CD8-positive, alpha-beta memory T cell (primary cell): Measurements from ENCODE around the gene MTF2. TPM values are rescaled to one million over a fixed set of nuclear protein-coding genes. Genes with fewer than 3 reads are reported as not detected.
"Not testable (repeated sequence)": the region's sequence is repeated elsewhere in the genome, so short reads cannot be mapped to it uniquely, and the experiment has no call there.

ENCODE experiments used
- CTCF ChIA-PET: fragments of 350-600 bp; sonication (Branson Sonifier 250); formaldehyde crosslinking; loops from one replicate; lab custom pipeline; 2021; ENCODE audit warnings: antibody characterized with exemption; lab: Charles Lee
- POLR2A ChIA-PET: fragments of 350-600 bp; sonication (Branson Sonifier 250); formaldehyde crosslinking; loops from one replicate; lab custom pipeline; 2021; ENCODE audit warnings: antibody characterized with exemption; lab: Charles Lee
- DNase-seq, 5 donors: peaks; one replicate each; pipeline versions ENCODE4 v3.0.0 to v3.0.0-alpha.2; 2020 to 2022; ENCODE audit warnings: mixed read lengths in 1 of 5
- H3K27ac ChIP-seq: one replicate; pipeline ENCODE4 v1.7.0; 2013; ENCODE audit warnings: low read depth, mild to moderate bottlenecking, low read length, moderate library complexity
- H3K27me3 ChIP-seq: 2 replicates; pipeline ENCODE4 v1.7.0; 2013; ENCODE audit warnings: low read length, mild to moderate bottlenecking; ENCODE audit not compliant: insufficient read depth, poor library complexity, severe bottlenecking
- H3K36me3 ChIP-seq: 2 replicates; pipeline ENCODE4 v1.7.0; 2013; ENCODE audit warnings: mild to moderate bottlenecking, low read length, moderate library complexity; ENCODE audit not compliant: insufficient read depth
- H3K4me1 ChIP-seq: 2 replicates; pipeline ENCODE4 v1.7.0; 2013; ENCODE audit warnings: mild to moderate bottlenecking, low read length, moderate library complexity; ENCODE audit not compliant: insufficient read depth
- H3K4me3 ChIP-seq: 2 replicates; pipeline ENCODE4 v1.7.0; 2013; ENCODE audit warnings: mild to moderate bottlenecking, low read length
- H3K9me3 ChIP-seq: 2 replicates; pipeline ENCODE4 v1.7.0; 2013; ENCODE audit warnings: mild to moderate bottlenecking, low read length
- H3K27ac Mint-ChIP-seq, 8 donors: one replicate each; pipeline ENCODE4 v1.8.0; 2020 to 2021; ENCODE audit warnings: mixed read lengths in 8 of 8, mild to moderate bottlenecking in 6 of 8, inconsistent platforms in 3 of 8, moderate library complexity in 3 of 8
- H3K27me3 Mint-ChIP-seq, 2 donors: one replicate each; pipeline ENCODE4 v1.8.0; 2020 to 2021; ENCODE audit warnings: mixed read lengths in 2 of 2, mild to moderate bottlenecking in 1 of 2, moderate library complexity in 1 of 2
- H3K36me3 Mint-ChIP-seq, 3 donors: one replicate each; pipeline ENCODE4 v1.8.0; 2020 to 2021; ENCODE audit warnings: mixed read lengths in 3 of 3, inconsistent platforms in 1 of 3, mild to moderate bottlenecking in 1 of 3
- H3K4me1 Mint-ChIP-seq, 3 donors: one replicate each; pipeline ENCODE4 v1.8.0; 2020 to 2021; ENCODE audit warnings: mixed read lengths in 3 of 3, inconsistent platforms in 1 of 3, mild to moderate bottlenecking in 1 of 3
- H3K4me3 Mint-ChIP-seq, 7 donors: one replicate each; pipeline ENCODE4 v1.8.0; 2020 to 2021; ENCODE audit warnings: mixed read lengths in 7 of 7, mild to moderate bottlenecking in 6 of 7, moderate library complexity in 4 of 7, inconsistent platforms in 2 of 7
- H3K9me3 Mint-ChIP-seq, 5 donors: one replicate each; pipeline ENCODE4 v1.8.0; 2020 to 2022; ENCODE audit warnings: mixed read lengths in 5 of 5, mild to moderate bottlenecking in 3 of 5, moderate library complexity in 2 of 5, inconsistent platforms in 1 of 5
- polyA plus RNA-seq: library from polyadenylated mRNA; unstranded; fragments of 300-500 nt; fragmentation: Illumina TruSeq; gene quantifications from one replicate; pipeline ENCODE4 v1.2.3, GENCODE V29; 2021
- total RNA-seq, 2 experiments: library from RNA; stranded (reverse); gene quantifications; one replicate each; pipeline ENCODE4 v1.2.3, GENCODE V29; 2021

MTF2 gene
- total and polyA plus RNA-seq, 3 experiments from 2014 or later = 42.1 to 66.7 (median 43.4) TPM

DNA sequence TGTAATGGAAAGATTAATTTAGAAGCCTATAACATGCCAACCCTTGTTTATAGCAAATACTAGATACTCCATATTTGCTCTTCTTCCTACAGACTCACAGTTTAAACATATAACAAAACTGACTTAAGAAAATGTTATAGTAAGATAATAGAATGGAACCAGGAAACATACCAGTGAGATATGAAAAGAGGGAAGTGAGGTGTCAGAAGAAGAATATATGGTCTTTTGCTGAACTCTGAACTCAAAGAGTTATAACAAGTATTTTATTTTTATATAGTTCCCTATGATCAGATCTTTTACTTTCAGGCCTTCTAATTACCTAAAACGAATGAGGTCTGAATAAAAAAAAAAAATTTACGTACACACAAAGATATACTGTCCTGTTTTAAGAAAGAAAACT is 80.3 kb downstream of the MTF2 start:
- Mint-ChIP-seq H3K36me3 (peaks cover 0 to 70% (median 11%) of the 10 kb centered on the region in 3 donors), H3K4me1 (peaks cover 28 to 44% (median 41%) of the 10 kb centered on the region in 3 donors), H3K27me3 (no peaks in the 10 kb centered on the region), H3K27ac (peak overlapping the region in 2 of 8 donors; percentile 10 to 71), H3K4me3 (no peak overlapping the region), H3K9me3 (no peaks in the 10 kb centered on the region)
- DNase-seq = no peak
- Histone ChIP-seq H3K27ac (no peak overlapping the region), H3K36me3 (peaks cover 12% of the 10 kb centered on the region), H3K4me3 (no peak overlapping the region), H3K27me3 (no peaks in the 10 kb centered on the region), H3K9me3 (no peaks in the 10 kb centered on the region), H3K4me1 (no peaks in the 10 kb centered on the region)
- ChIA-PET POLR2A (no interaction called here), CTCF (no interaction called here)

DNA sequence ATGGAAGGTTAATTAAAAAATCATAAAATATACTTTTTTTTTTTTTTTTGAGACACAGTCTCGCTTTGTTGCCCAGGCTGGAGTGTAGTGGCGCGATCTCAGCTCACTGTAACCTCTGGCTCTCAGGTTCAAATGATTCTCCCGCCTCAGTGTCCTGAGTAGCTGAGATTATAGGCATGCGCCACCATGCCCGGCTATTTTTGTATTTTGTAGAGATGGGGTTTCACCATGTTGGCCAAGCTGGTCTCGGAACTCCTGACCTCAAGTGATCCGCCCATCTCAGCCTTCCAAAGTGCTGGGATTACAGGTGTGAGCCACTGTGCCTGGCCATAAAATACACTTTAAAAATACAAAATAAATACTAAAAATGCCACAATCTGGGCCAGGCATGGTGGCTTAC is 84.2 kb downstream of the MTF2 start:
- peaks cover 47 to 71% (median 62%) of the 10 kb centered on the region in 3 donors for H3K4me1 Mint-ChIP-seq
- H3K4me1 ChIP-seq, H3K9me3 Mint-ChIP-seq, H3K36me3 ChIP-seq, CTCF ChIA-PET, H3K27ac Mint-ChIP-seq, H3K27me3 ChIP-seq, H3K27me3 Mint-ChIP-seq, POLR2A ChIA-PET, H3K27ac ChIP-seq, H3K4me3 ChIP-seq, DNase-seq, H3K9me3 ChIP-seq, H3K4me3 Mint-ChIP-seq: not testable (repeated sequence)
- peaks cover 5 to 57% (median 13%) of the 10 kb centered on the region in 3 donors for H3K36me3 Mint-ChIP-seq

DNA sequence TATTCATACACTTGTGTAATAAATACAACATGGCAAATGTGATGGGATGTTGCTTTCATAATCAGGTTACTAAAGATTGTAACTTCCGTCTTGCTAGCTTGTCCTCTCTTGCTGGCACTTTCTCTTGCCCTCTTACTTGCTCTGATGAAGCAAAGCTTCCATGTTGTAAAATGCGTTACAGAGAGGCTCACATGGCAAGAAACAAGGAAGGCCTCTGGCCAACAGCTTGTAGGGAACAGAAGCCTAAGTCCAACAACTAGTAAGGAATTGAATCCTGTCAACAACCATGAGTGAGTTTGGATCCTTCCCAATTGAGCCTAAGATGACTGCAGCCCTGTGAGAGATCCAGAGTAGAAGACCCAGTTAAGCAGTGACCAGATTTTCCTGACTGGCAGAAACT is 85.7 kb downstream of the MTF2 start:
- H3K9me3 ChIP-seq = no peaks in the 10 kb centered on the region
- no peak overlapping the region for H3K27ac ChIP-seq
- Mint-ChIP-seq H3K4me1 (peaks cover 60 to 82% (median 75%) of the 10 kb centered on the region in 3 donors), H3K9me3 (peaks cover 0 to 8% (median 0%) of the 10 kb centered on the region in 5 donors), H3K27me3 (no peaks in the 10 kb centered on the region), H3K36me3 (peaks cover 8 to 51% (median 13%) of the 10 kb centered on the region in 3 donors), H3K4me3 (no peak overlapping the region), H3K27ac (peak overlapping the region in 2 of 8 donors; percentile 12 to 52)
- no peaks in the 10 kb centered on the region for H3K36me3 ChIP-seq
- DNase-seq = no peak
- no peaks in the 10 kb centered on the region for H3K4me1 ChIP-seq
- ChIA-PET POLR2A (no interaction called here), CTCF (interaction anchor here (0.7 kb wide), 1 partner anchor 69 kb away, joined by 3 read pairs; no protein-coding TSS in a partner anchor)
- no peak overlapping the region for H3K4me3 ChIP-seq
- no peaks in the 10 kb centered on the region for H3K27me3 ChIP-seq

DNA sequence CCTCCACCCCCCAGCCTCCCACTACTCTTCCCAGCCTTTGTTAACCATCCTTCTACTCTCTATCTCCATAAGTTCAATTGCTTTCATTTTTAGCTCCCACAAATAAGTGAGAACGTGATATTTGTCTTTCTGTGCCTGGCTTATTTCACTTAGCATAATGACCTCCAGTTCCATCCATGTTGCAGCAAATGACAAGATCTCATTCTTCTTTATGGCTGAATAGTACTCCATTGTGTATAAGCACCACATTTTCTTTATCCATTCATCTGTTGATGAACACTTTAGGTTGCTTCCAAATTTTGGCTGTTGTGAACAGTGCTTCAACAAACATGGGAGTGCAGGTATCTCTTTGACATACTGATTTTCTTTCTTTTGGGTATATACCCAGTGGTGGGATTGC is 86.8 kb downstream of the MTF2 start:
- H3K36me3 Mint-ChIP-seq = peaks cover 8 to 47% (median 13%) of the 10 kb centered on the region in 3 donors

DNA sequence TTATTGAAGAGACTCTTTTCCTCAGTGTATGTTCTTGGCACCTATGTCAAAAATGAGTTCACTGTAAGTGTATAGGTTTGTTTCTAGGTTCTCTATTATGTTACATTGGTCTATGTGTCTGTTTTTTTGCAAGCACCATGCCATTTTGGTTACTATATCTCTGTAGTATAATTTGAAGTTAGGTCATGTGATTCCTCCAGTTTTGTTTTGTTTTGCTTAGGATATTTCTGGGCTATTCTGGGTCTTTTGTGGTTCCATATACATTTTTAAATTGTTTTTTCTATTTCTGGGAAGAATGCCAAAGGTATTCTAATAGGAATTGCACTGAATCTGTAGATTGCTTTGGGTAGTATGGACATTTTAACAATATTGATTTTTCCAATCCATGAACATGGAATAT is 87.9 kb downstream of the MTF2 start:
- H3K36me3 Mint-ChIP-seq = peaks cover 8 to 42% (median 9%) of the 10 kb centered on the region in 3 donors
- no peaks in the 10 kb centered on the region for H3K27me3 Mint-ChIP-seq
- H3K4me3 Mint-ChIP-seq = no peak overlapping the region
- H3K27ac Mint-ChIP-seq = peak overlapping the region in 2 of 8 donors; percentile 8 to 17
- H3K9me3 Mint-ChIP-seq = peaks cover 0 to 8% (median 0%) of the 10 kb centered on the region in 5 donors
- no peak for DNase-seq
- Histone ChIP-seq H3K4me1 (peaks cover 8% of the 10 kb centered on the region), H3K27me3 (no peaks in the 10 kb centered on the region), H3K4me3 (no peak overlapping the region), H3K27ac (no peak overlapping the region), H3K9me3 (no peaks in the 10 kb centered on the region), H3K36me3 (no peaks in the 10 kb centered on the region)
- CTCF ChIA-PET = no interaction called here
- peaks cover 63 to 80% (median 75%) of the 10 kb centered on the region in 3 donors for H3K4me1 Mint-ChIP-seq
- POLR2A ChIA-PET = interaction anchor here (1.2 kb wide), 1 partner anchor 12 kb away, joined by 7 read pairs; no protein-coding TSS in a partner anchor

More for the DNA sequence above, 86.8 kb downstream of the MTF2 start:
- H3K36me3 ChIP-seq, H3K4me3 ChIP-seq, H3K27me3 ChIP-seq, H3K9me3 Mint-ChIP-seq, H3K4me1 ChIP-seq, DNase-seq, H3K27me3 Mint-ChIP-seq, H3K9me3 ChIP-seq, POLR2A ChIA-PET, H3K27ac ChIP-seq, H3K4me3 Mint-ChIP-seq: not testable (repeated sequence)
- H3K27ac Mint-ChIP-seq = peak overlapping the region in 4 of 8 donors; percentile 27 to 55 (median 40)
- peaks cover 59 to 80% (median 75%) of the 10 kb centered on the region in 3 donors for H3K4me1 Mint-ChIP-seq
- CTCF ChIA-PET = interaction anchor here (1.0 kb wide), 1 partner anchor 14 kb away, joined by 4 read pairs; the partner anchor contains the start of gene TMED5

DNA sequence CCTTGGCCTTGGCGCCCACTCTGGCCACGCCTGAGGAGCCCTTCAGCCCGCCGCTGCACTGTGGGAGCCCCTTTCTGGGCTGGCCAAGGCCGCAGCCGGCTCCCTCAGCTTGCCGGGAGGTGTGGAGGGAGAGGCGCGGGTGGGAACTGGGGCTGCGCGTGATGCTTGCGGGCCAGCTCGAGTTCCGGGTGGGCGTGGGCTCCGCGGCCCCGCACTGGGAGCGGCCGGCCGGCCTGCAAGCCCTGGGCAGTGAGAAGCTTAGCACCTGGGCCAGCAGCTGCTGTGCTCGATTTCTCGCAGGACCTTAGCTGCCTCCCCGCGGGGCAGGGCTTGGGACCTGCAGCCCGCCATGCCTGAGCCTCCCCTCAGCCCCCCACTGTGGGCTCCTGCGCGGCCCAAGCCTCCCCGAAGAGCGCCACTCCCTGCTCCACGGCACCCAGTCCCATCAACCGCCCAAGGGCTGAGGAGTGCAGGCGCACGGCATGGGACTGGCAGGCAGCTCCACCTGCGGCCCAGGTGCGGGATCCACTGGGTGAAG is 91.1 kb downstream of the MTF2 start:
- H3K4me3 ChIP-seq, H3K27me3 Mint-ChIP-seq, H3K36me3 ChIP-seq, H3K27ac ChIP-seq, H3K9me3 ChIP-seq, CTCF ChIA-PET, H3K9me3 Mint-ChIP-seq, H3K27me3 ChIP-seq, H3K4me3 Mint-ChIP-seq, DNase-seq: not testable (repeated sequence)
- Mint-ChIP-seq H3K36me3 (peaks cover 13 to 45% (median 14%) of the 10 kb centered on the region in 3 donors), H3K4me1 (peaks cover 73 to 87% (median 80%) of the 10 kb centered on the region in 3 donors), H3K27ac (peak overlapping the region in 1 of 8 donors; percentile 64)
- POLR2A ChIA-PET = interaction anchor here (0.6 kb wide), 1 partner anchor 208 kb away, joined by 3 read pairs; no protein-coding TSS in a partner anchor
- H3K4me1 ChIP-seq = peaks cover 35% of the 10 kb centered on the region

DNA sequence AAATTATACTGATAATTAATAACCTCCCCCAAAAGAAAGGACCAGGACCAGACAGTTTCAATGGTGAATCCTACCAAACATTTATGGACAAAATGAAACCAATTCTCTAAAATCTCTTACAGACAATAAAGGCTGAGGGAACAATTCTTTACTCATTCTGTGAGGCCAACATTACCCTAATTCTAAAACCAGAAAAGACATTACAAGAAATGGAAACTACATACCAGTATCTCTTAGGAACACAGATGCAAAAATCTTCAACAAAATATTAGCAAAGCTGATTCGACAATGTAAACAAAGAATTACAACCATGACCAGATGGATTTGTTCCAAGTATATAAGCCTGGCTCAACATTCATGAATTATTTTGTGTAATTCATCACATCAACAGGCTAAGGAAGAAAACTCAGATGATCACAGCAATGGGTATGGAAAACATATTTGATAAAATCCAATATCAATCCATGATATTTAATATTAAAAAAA is 92.5 kb downstream of the MTF2 start:
- H3K4me3 Mint-ChIP-seq = peak overlapping the region; percentile 78 to 87 (median 83)

DNA sequence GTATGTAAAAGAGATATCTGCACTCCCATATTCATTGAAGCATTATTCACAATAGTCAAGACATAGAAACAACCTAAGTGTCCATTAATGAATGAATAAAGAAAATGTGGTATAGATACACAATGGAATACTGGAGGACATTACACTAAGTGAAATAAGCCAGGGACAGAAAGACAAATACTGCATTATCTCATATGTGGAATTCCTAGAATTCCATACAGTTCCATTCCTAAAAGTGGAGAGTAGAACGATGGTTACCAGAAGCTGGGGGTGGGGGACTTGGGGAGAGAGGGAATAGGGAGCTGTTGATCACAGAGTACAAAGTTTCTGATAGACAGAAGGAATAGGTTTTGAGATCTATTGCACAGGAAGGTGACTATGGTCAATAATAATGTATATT is 93.7 kb downstream of the MTF2 start:
- Mint-ChIP-seq H3K27me3 (no peaks in the 10 kb centered on the region), H3K27ac (peak overlapping the region in 3 of 8 donors; percentile 4 to 42 (median 10)), H3K36me3 (peaks cover 9 to 48% (median 12%) of the 10 kb centered on the region in 3 donors), H3K4me1 (peaks cover 75 to 87% (median 85%) of the 10 kb centered on the region in 3 donors), H3K4me3 (peak overlapping the region in 6 of 7 donors; percentile 32 to 78 (median 65)), H3K9me3 (peaks cover 0 to 6% (median 0%) of the 10 kb centered on the region in 5 donors)
- Histone ChIP-seq H3K36me3 (peaks cover 6% of the 10 kb centered on the region), H3K4me3 (no peak overlapping the region), H3K4me1 (peaks cover 55% of the 10 kb centered on the region), H3K27me3 (no peaks in the 10 kb centered on the region), H3K9me3 (no peaks in the 10 kb centered on the region), H3K27ac (no peak overlapping the region)
- no peak for DNase-seq
- ChIA-PET CTCF (interaction anchor here (0.8 kb wide), 1 partner anchor 32 kb away, joined by 3 read pairs; no protein-coding TSS in a partner anchor), POLR2A (interaction anchor here (1.0 kb wide), 1 partner anchor 60 kb away, joined by 3 read pairs; no protein-coding TSS in a partner anchor)

More for the DNA sequence above, 92.5 kb downstream of the MTF2 start:
- POLR2A ChIA-PET = interaction anchor here (0.6 kb wide), 1 partner anchor 48 kb away, joined by 17 read pairs; no protein-coding TSS in a partner anchor
- Histone ChIP-seq H3K27ac (no peak overlapping the region), H3K4me1 (peaks cover 43% of the 10 kb centered on the region), H3K9me3 (no peaks in the 10 kb centered on the region), H3K36me3 (peaks cover 6% of the 10 kb centered on the region), H3K27me3 (no peaks in the 10 kb centered on the region), H3K4me3 (peak overlapping the region; percentile 37)
- no peaks in the 10 kb centered on the region for H3K27me3 Mint-ChIP-seq
- H3K4me1 Mint-ChIP-seq = peaks cover 72 to 87% (median 82%) of the 10 kb centered on the region in 3 donors
- H3K36me3 Mint-ChIP-seq = peaks cover 12 to 49% (median 14%) of the 10 kb centered on the region in 3 donors
- DNase-seq = no peak
- H3K27ac Mint-ChIP-seq = peak overlapping the region; percentile 15 to 90 (median 72)
- peaks cover 0 to 8% (median 0%) of the 10 kb centered on the region in 5 donors for H3K9me3 Mint-ChIP-seq
- CTCF ChIA-PET = no interaction called here
